GM12878 (cell line): ENCODE measurements around the gene TLCD3B. TPM values are rescaled to one million over a fixed set of nuclear protein-coding genes. Genes with fewer than 3 reads are reported as not detected.

ENCODE experiments used
- ATAC-seq: fragments of 200-7000 bp; cut with Tn5 transposase; 3 replicates; pipeline ENCODE4 v1.9.1; 2020; ENCODE audit warnings: mild to moderate bottlenecking, moderate library complexity
- BruUV-seq: library from RNA; stranded (reverse); fragments of 400-500 nt; replicated peaks from 2 replicates; lab custom pipeline; 2021; lab: Mats Ljungman, UMichigan
- CTCF ChIA-PET: fragments of 300-600 bp; sonication (Branson Sonifier 250); formaldehyde crosslinking; extraction: SDS; loops from one replicate; lab custom pipeline; 2021; ENCODE audit warnings: inconsistent platforms; lab: Yijun Ruan, JAX
- POLR2A ChIA-PET: fragments of 350-600 bp; formaldehyde crosslinking; extraction: SDS; loops from one replicate; lab custom pipeline; 2021; ENCODE audit warnings: inconsistent platforms; lab: Charles Lee
- RAD21 ChIA-PET: fragments of 300-600 bp; sonication (Branson Sonifier 250); formaldehyde crosslinking; loops from one replicate; lab custom pipeline; 2023; ENCODE audit warnings: antibody characterized with exemption; ENCODE audit not compliant: unreplicated experiment; lab: Charles Lee
- SMC1A ChIA-PET: fragments of 300-600 bp; sonication (Branson Sonifier 250); formaldehyde crosslinking; loops from one replicate; lab custom pipeline; 2023; ENCODE audit not compliant: unreplicated experiment, uncharacterized antibody; lab: Charles Lee
- DNase-seq: peaks from one replicate; pipeline ENCODE4 v3.0.0-alpha.2; 2011; ENCODE audit warnings: low read depth, low spot score
- FAIRE-seq: peaks from 3 replicates; lab custom pipeline; 2011; peaks lifted over from hg19 to GRCh38; lab: Jason Lieb, UNC
- H2AFZ ChIP-seq: 2 replicates; pipeline ENCODE4 v1.6.0; 2011; ENCODE audit warnings: low read depth, low read length, control low read depth; ENCODE audit not compliant: control insufficient read depth
- H3K27ac ChIP-seq: 2 replicates; pipeline ENCODE4 v1.5.1; 2011; ENCODE audit warnings: control low read depth; ENCODE audit not compliant: control insufficient read depth, insufficient read depth
- H3K27me3 ChIP-seq, 2 experiments: replicated peaks in 1 of 2; 2 replicates each; pipeline versions ENCODE4 v1.6.0 to v1.6.1; 2011; ENCODE audit warnings: low read length in 1 of 2; ENCODE audit not compliant: control insufficient read depth in 2 of 2, insufficient read depth in 2 of 2
- H3K36me3 ChIP-seq, 2 experiments: 2 replicates each; pipeline ENCODE4 v1.5.1; 2011; ENCODE audit warnings: low read length in 1 of 2; ENCODE audit not compliant: control insufficient read depth in 2 of 2, insufficient read depth in 2 of 2
- H3K4me1 ChIP-seq: 2 replicates; pipeline ENCODE4 v1.6.1; 2011; ENCODE audit warnings: mild to moderate bottlenecking, low read length, moderate library complexity, mixed read lengths; ENCODE audit not compliant: control insufficient read depth, insufficient read depth
- H3K4me2 ChIP-seq: 2 replicates; pipeline ENCODE4 v1.6.0; 2011; ENCODE audit warnings: control low read depth; ENCODE audit not compliant: control insufficient read depth, insufficient read depth
- H3K4me3 ChIP-seq: fragments of 200-600 bp; sonication (generic); 2 replicates; pipeline ENCODE4 v1.5.1; 2016
- H3K79me2 ChIP-seq: 2 replicates; pipeline ENCODE4 v1.6.0; 2011; ENCODE audit warnings: low read length; ENCODE audit not compliant: control insufficient read depth, insufficient read depth
- H3K9ac ChIP-seq: 2 replicates; pipeline ENCODE4 v1.8.0; 2011; ENCODE audit warnings: low read length, control low read depth, mixed read lengths; ENCODE audit not compliant: control insufficient read depth, insufficient read depth
- H3K9me3 ChIP-seq: replicated peaks from 3 replicates; pipeline ENCODE4 v1.5.1; 2011; ENCODE audit warnings: mild to moderate bottlenecking, low read length; ENCODE audit not compliant: control insufficient read depth, insufficient read depth
- H4K20me1 ChIP-seq: 2 replicates; pipeline ENCODE4 v1.6.0; 2011; ENCODE audit not compliant: control insufficient read depth, insufficient read depth
- BHLHE40 ChIP-seq, 2 experiments: fragments of 450-650 bp in 1 of 2; IDR thresholded peaks; 2 replicates each; pipeline ENCODE4 v1.6.1; 2011 to 2017; ENCODE audit warnings: low read depth in 2 of 2, borderline replicate concordance in 1 of 2, improper control_type of control experiment in 1 of 2, low read length in 1 of 2, mild to moderate bottlenecking in 1 of 2
- CHD2 ChIP-seq: IDR thresholded peaks from 2 replicates; pipeline ENCODE4 v1.6.1; 2011; ENCODE audit warnings: low read depth, low read length, improper control_type of control experiment, borderline replicate concordance
- CTCF ChIP-seq, 3 experiments: IDR thresholded peaks in 2 of 3; conservative IDR thresholded peaks in 1 of 3; 2 replicates each; pipeline ENCODE4 v1.5.1; 2011; ENCODE audit warnings: low read depth in 3 of 3, low read length in 3 of 3, mild to moderate bottlenecking in 3 of 3, control low read depth in 2 of 3, moderate library complexity in 2 of 3, inconsistent platforms in 1 of 3, mixed read lengths in 1 of 3; ENCODE audit not compliant: control insufficient read depth in 2 of 3, insufficient read depth in 1 of 3; ENCODE audit errors: extremely low read depth in 1 of 3
- IRF4 ChIP-seq: IDR thresholded peaks from 2 replicates; pipeline ENCODE4 v1.6.1; 2011; ENCODE audit warnings: low read depth, low read length
- SREBF1 ChIP-seq: IDR thresholded peaks from 2 replicates; pipeline ENCODE4 v1.6.1; 2012; ENCODE audit warnings: mild to moderate bottlenecking, low read length
- ZBED1 ChIP-seq: IDR thresholded peaks from 2 replicates; pipeline ENCODE4 v1.6.1; 2016; ENCODE audit warnings: borderline replicate concordance
- WGBS: methylation state at CpG from one replicate; pipeline ENCODE4 v1.1.6; 2016; ENCODE audit warnings: low lambda C conversion rate; ENCODE audit not compliant: insufficient replicate concordance, insufficient coverage; ENCODE audit errors: missing lambda C conversion rate; 5-methylcytosine and 5-hydroxymethylcytosine counted together
- in situ Hi-C: fragments of 300-500 bp; cut with MboI; formaldehyde crosslinking; loops from 9 replicates; pipeline ENCODE4 v1.14.3; 2018; ENCODE audit warnings: mixed read lengths
- intact Hi-C: fragments of 100-400 bp; cut with micrococcal nuclease; formaldehyde crosslinking; loops from one replicate; pipeline ENCODE4 v1.14.2; 2022; ENCODE audit not compliant: unreplicated experiment
- polyA plus RNA-seq, 11 experiments: library from polyadenylated mRNA; depleted of rRNA in 4 of 11; unstranded in 6 of 11; stranded (reverse) in 5 of 11; fragments of >200 nt; fragmentation: Nextera tagmentation in 4 of 11; fragmentation: Illumina TruSeq in 1 of 11; extraction: Ambion mirVana in 4 of 11; extraction: Trizol in 1 of 11; gene quantifications; 1 replicate in 1 of 11; 2 replicates in 10 of 11; pipeline versions ENCODE4 v1.2.1 to v1.2.3, GENCODE V29; 2011 to 2016; ENCODE audit warnings: inconsistent platforms in 2 of 11, missing spikeins in 2 of 11, low read depth in 1 of 11
- total RNA-seq, 4 experiments: library from RNA; depleted of rRNA in 3 of 4; stranded (reverse); fragments of >200 nt in 3 of 4; fragmentation: Illumina TruSeq in 1 of 4; extraction: Trizol in 1 of 4; gene quantifications; 2 replicates each; pipeline versions ENCODE4 v1.2.1 to v1.2.3, GENCODE V29; 2013 to 2021

TLCD3B gene
- total and polyA plus RNA-seq, 10 of the 15 experiments (the other 5 are each of a cell fraction or from before 2014, with no cell fraction given) = 0.05 to 0.51 (median 0.18) TPM; not detected in 4

GRCh38 chr16:30003670-30004423 is 27.2 kb downstream of the TLCD3B start:
- CTCF ChIA-PET = interaction anchor here (1.1 to 1.4 kb wide), 4 partner anchors 19 to 392 kb away, joined by 3 to 4 read pairs (median 3); partner anchors contain the start of gene C16orf92
- Histone ChIP-seq H3K79me2 (no peaks in the 10 kb centered on the region), H3K27ac (no peak overlapping the region), H4K20me1 (no peaks in the 10 kb centered on the region), H3K4me2 (no peak overlapping the region), H3K4me1 (no peaks in the 10 kb centered on the region), H3K4me3 (no peak overlapping the region), H3K9ac (no peak overlapping the region), H3K36me3 (peaks cover 0 to 6% of the 10 kb centered on the region in 2 experiments; a peak in 3 of 4 replicates), H2AFZ (no peak overlapping the region), H3K9me3 (no peaks in the 10 kb centered on the region), H3K27me3 (no peaks in the 10 kb centered on the region)
- SMC1A ChIA-PET = no interaction called here
- POLR2A ChIA-PET = no interaction called here
- RAD21 ChIA-PET = no interaction called here
- no peak for ATAC-seq
- FAIRE-seq = no peak
- 81% methylated on average over 17 of the region's 17 CpGs for WGBS
- no peak for DNase-seq
- intact Hi-C loops = no loop called here
- in situ Hi-C loops = loop anchor here (25.0 kb wide), 1 partner anchor 892 kb away; no protein-coding TSS in a partner anchor
- TF ChIP-seq IRF4 (no peak), BHLHE40 (IDR thresholded peaks at IDR 0.05; ENCODE audit: borderline replicate concordance in 1 of 2, low read depth in 2 of 2, low read length in 1 of 2) (peak in 1 of 2 experiments; percentile 20; a peak in 1 of 4 replicates)
- no TSS peak for BruUV-seq

- CTCF ChIA-PET = interaction anchor here (0.6 kb wide), 1 partner anchor 293 kb away, joined by 3 read pairs; no protein-coding TSS in a partner anchor
- H3K9me3 ChIP-seq = no peaks in the 10 kb centered on the region
- no peak overlapping the region for H3K27ac ChIP-seq
- no peak overlapping the region for H3K4me2 ChIP-seq
- in situ Hi-C loops = loop anchor here (25.0 kb wide), 1 partner anchor 890 kb away; no protein-coding TSS in a partner anchor
- ATAC-seq (no peak), FAIRE-seq (no peak), DNase-seq (no peak)
- H2AFZ ChIP-seq = no peak overlapping the region
- no peaks in the 10 kb centered on the region for H3K4me1 ChIP-seq
- H3K27me3 ChIP-seq = no peaks in the 10 kb centered on the region
- 93% methylated on average over 19 of the region's 19 CpGs for WGBS
- no TSS peak for BruUV-seq
- no peaks in the 10 kb centered on the region for H4K20me1 ChIP-seq
- POLR2A ChIA-PET = interaction anchor here (0.5 kb wide), 1 partner anchor 85 kb away, joined by 6 read pairs; no protein-coding TSS in a partner anchor
- H3K79me2 ChIP-seq = no peaks in the 10 kb centered on the region
- intact Hi-C loops = no loop called here
- SMC1A ChIA-PET = no interaction called here
- peaks cover 0 to 6% of the 10 kb centered on the region in 2 experiments for H3K36me3 ChIP-seq
- TF ChIP-seq CHD2 (no peak), IRF4 (no peak), BHLHE40 (IDR thresholded peaks at IDR 0.05; ENCODE audit: borderline replicate concordance in 1 of 2, low read depth in 2 of 2, low read length in 1 of 2) (no peak), CTCF (IDR thresholded peaks at IDR 0.05 in 2 of 3, conservative IDR thresholded peaks at IDR 0.05 in 1 of 3; ENCODE audit: control insufficient read depth in 2 of 3, extremely low read depth in 1 of 3, insufficient read depth in 1 of 3, low read depth in 3 of 3, low read length in 3 of 3) (no peak), SREBF1 (no peak), ZBED1 (no peak)
- H3K4me3 ChIP-seq = no peak overlapping the region
- RAD21 ChIA-PET = no interaction called here
- no peak overlapping the region for H3K9ac ChIP-seq
Observed at GRCh38 chr16:30002614-30003346, 28.3 kb downstream of the TLCD3B start.
